GM23338 (cell line): ENCODE data around the gene PTPDC1. TPM values are rescaled to one million over a fixed set of nuclear protein-coding genes. Genes with fewer than 3 reads are reported as not detected.

Source experiments
- ATAC-seq: fragments of 200-7000 bp; cut with Tn5 transposase; 3 replicates; pipeline ENCODE4 v1.9.1; 2020
- DNase-seq: peaks from one replicate; pipeline ENCODE4 v3.0.0-alpha.2; 2015; ENCODE audit warnings: low spot score
- H2AFZ ChIP-seq: fragments of 200-600 bp; sonication (generic); 2 replicates; pipeline ENCODE4 v1.8.0; 2016; ENCODE audit warnings: antibody characterized with exemption, mild to moderate bottlenecking, moderate library complexity
- H3F3A ChIP-seq: fragments of 200-600 bp; sonication (generic); replicated peaks from 2 replicates; pipeline ENCODE4 v1.8.0; 2017; ENCODE audit warnings: antibody characterized with exemption, mixed run types, low read depth
- H3K27ac ChIP-seq: fragments of 200-600 bp; sonication (generic); 2 replicates; pipeline ENCODE4 v1.6.1; 2016; ENCODE audit warnings: low read depth
- H3K27me3 ChIP-seq: fragments of 200-600 bp; sonication (generic); 2 replicates; pipeline ENCODE4 v1.8.0; 2016; ENCODE audit warnings: mild to moderate bottlenecking, mixed run types, moderate library complexity; ENCODE audit not compliant: insufficient read depth
- H3K36me3 ChIP-seq: fragments of 200-600 bp; sonication (generic); 2 replicates; pipeline ENCODE4 v1.8.0; 2016; ENCODE audit warnings: mild to moderate bottlenecking; ENCODE audit not compliant: insufficient read depth
- H3K4me1 ChIP-seq: fragments of 200-600 bp; sonication (generic); 2 replicates; pipeline ENCODE4 v1.8.0; 2016; ENCODE audit warnings: mild to moderate bottlenecking, moderate library complexity; ENCODE audit not compliant: insufficient read depth
- H3K4me2 ChIP-seq: fragments of 200-600 bp; sonication (generic); 2 replicates; pipeline ENCODE4 v1.7.1; 2017; ENCODE audit warnings: mixed run types
- H3K4me3 ChIP-seq: fragments of 200-600 bp; sonication (generic); 2 replicates; pipeline ENCODE4 v1.6.1; 2016; ENCODE audit warnings: mixed run types
- H3K79me2 ChIP-seq: fragments of 200-600 bp; sonication (generic); replicated peaks from 2 replicates; pipeline ENCODE4 v1.8.0; 2017; ENCODE audit warnings: mild to moderate bottlenecking; ENCODE audit not compliant: insufficient read depth
- H3K9me2 ChIP-seq: fragments of 200-600 bp; sonication (generic); 2 replicates; pipeline ENCODE4 v1.8.0; 2017; ENCODE audit not compliant: insufficient read depth
- H4K20me1 ChIP-seq: fragments of 200-600 bp; sonication (generic); replicated peaks from 2 replicates; pipeline ENCODE4 v1.8.0; 2017; ENCODE audit warnings: mild to moderate bottlenecking; ENCODE audit not compliant: insufficient read depth
- H3K27ac Mint-ChIP-seq: 2 replicates; pipeline ENCODE4 v1.8.0; 2020; ENCODE audit warnings: inconsistent platforms, mild to moderate bottlenecking, moderate library complexity, mixed read lengths
- H3K27me3 Mint-ChIP-seq: 3 replicates; pipeline ENCODE4 v1.8.0; 2022; ENCODE audit warnings: low read depth, mild to moderate bottlenecking, moderate library complexity, mixed read lengths, inconsistent platforms; ENCODE audit not compliant: insufficient read depth, poor library complexity
- H3K36me3 Mint-ChIP-seq: 3 replicates; pipeline ENCODE4 v1.8.0; 2021; ENCODE audit warnings: low read depth, mild to moderate bottlenecking, inconsistent platforms, moderate library complexity, mixed read lengths
- H3K4me1 Mint-ChIP-seq: 3 replicates; pipeline ENCODE4 v1.8.0; 2020; ENCODE audit warnings: mild to moderate bottlenecking, inconsistent platforms, mixed read lengths
- H3K4me3 Mint-ChIP-seq: 3 replicates; pipeline ENCODE4 v1.8.0; 2021; ENCODE audit warnings: moderate library complexity, mild to moderate bottlenecking, inconsistent platforms, mixed read lengths
- H3K9me3 Mint-ChIP-seq: 3 replicates; pipeline ENCODE4 v1.8.0; 2020; ENCODE audit warnings: moderate library complexity, mild to moderate bottlenecking, inconsistent platforms, mixed read lengths
- ETS1 ChIP-seq: IDR thresholded peaks from 2 replicates; pipeline ENCODE4 v1.6.1; 2016; ENCODE audit warnings: antibody characterized with exemption
- EZH2phosphoT487 ChIP-seq: fragments of 200-600 bp; sonication (generic); IDR thresholded peaks from one replicate; pipeline ENCODE4 v1.8.1; 2018; ENCODE audit warnings: antibody characterized with exemption; ENCODE audit not compliant: unreplicated experiment
- JUNB ChIP-seq: IDR thresholded peaks from one replicate; pipeline ENCODE4 v1.6.1; 2016; ENCODE audit warnings: antibody characterized with exemption; ENCODE audit not compliant: unreplicated experiment
- REST ChIP-seq: IDR thresholded peaks from one replicate; pipeline ENCODE4 v1.6.1; 2018; ENCODE audit warnings: antibody characterized with exemption; ENCODE audit not compliant: unreplicated experiment
- STAT1 ChIP-seq: IDR thresholded peaks from one replicate; pipeline ENCODE4 v1.6.1; 2016; ENCODE audit warnings: antibody characterized with exemption; ENCODE audit not compliant: unreplicated experiment
- ZNF331 ChIP-seq: fragments of 250-450 bp; sonication (Bioruptor Pico); IDR thresholded peaks from 2 replicates; pipeline ENCODE4 v1.5.0; 2020; ENCODE audit warnings: low read depth, mild to moderate bottlenecking, moderate library complexity
- polyA plus RNA-seq: library from polyadenylated mRNA; unstranded; fragments of >200 nt; fragmentation: Nextera tagmentation; extraction: Ambion mirVana; gene quantifications from 2 replicates; pipeline ENCODE4 v1.2.1, GENCODE V29; 2016
- total RNA-seq: library from RNA; depleted of rRNA; stranded (reverse); fragments of >200 nt; shearing (Covaris generic); gene quantifications from 2 replicates; pipeline ENCODE4 v1.2.3, GENCODE V29; 2014

Gene PTPDC1
- total and polyA plus RNA-seq, 2 experiments from 2014 or later: 4.3 to 10.6 TPM

- H2AFZ ChIP-seq: no peak overlapping the region
Observed at GRCh38 chr9:94039786-94040185, 44.5 kb upstream of the PTPDC1 start.

More at GRCh38 chr9:94039786-94040185, 44.5 kb upstream of the PTPDC1 start:
- Histone ChIP-seq H3K4me1 (peaks cover 13% of the 10 kb centered on the region), H3K36me3 (no peaks in the 10 kb centered on the region), H3K27ac (no peak overlapping the region), H3K27me3 (no peaks in the 10 kb centered on the region), H3F3A (no peaks in the 10 kb centered on the region), H3K9me2 (0 out of 2 replicates have a peak, but pooled peaks cover 3% of the 10 kb centered on the region), H3K79me2 (no peaks in the 10 kb centered on the region), H4K20me1 (no peaks in the 10 kb centered on the region; the same call in 1 of the 2 replicates), H3K4me2 (no peak overlapping the region), H3K4me3 (no peak overlapping the region)
- Mint-ChIP-seq H3K4me3 (no peak overlapping the region), H3K27me3 (no peaks in the 10 kb centered on the region), H3K4me1 (peaks cover 8% of the 10 kb centered on the region), H3K36me3 (peaks cover 2% of the 10 kb centered on the region; the same call in 2 of the 3 replicates), H3K9me3 (no peaks in the 10 kb centered on the region; the same call in 2 of the 3 replicates), H3K27ac (no peak overlapping the region)
- TF ChIP-seq ETS1 (no peak), ZNF331 (no peak), EZH2phosphoT487 (no peak), STAT1 (no peak), JUNB (no peak), REST (no peak)
- ATAC-seq (no peak), DNase-seq (no peak)
